Endothelial cell (in vitro differentiated cells): Measurements from ENCODE around the gene PHC2. TPM values are rescaled to one million over a fixed set of nuclear protein-coding genes. Genes with fewer than 3 reads are reported as not detected.
A peak's percentile ranks its signal among the peaks of the same experiment; 100 is the strongest.

Experiments
- DNase-seq: peaks from one replicate; pipeline ENCODE4 v3.0.0; 2021; ENCODE audit warnings: low spot score
- H3K27ac Mint-ChIP-seq: one replicate; pipeline ENCODE4 v1.8.0; 2021; ENCODE audit warnings: mixed read lengths, inconsistent platforms; ENCODE audit not compliant: unreplicated experiment
- H3K27me3 Mint-ChIP-seq: one replicate; pipeline ENCODE4 v1.8.0; 2021; ENCODE audit warnings: mild to moderate bottlenecking, moderate library complexity, mixed read lengths, inconsistent platforms; ENCODE audit not compliant: unreplicated experiment
- H3K36me3 Mint-ChIP-seq: one replicate; pipeline ENCODE4 v1.8.0; 2021; ENCODE audit warnings: mild to moderate bottlenecking, low read depth, mixed read lengths, inconsistent platforms; ENCODE audit not compliant: unreplicated experiment
- H3K4me1 Mint-ChIP-seq: one replicate; pipeline ENCODE4 v1.8.0; 2021; ENCODE audit warnings: mild to moderate bottlenecking, mixed read lengths, inconsistent platforms; ENCODE audit not compliant: unreplicated experiment
- H3K4me3 Mint-ChIP-seq: one replicate; pipeline ENCODE4 v1.8.0; 2021; ENCODE audit warnings: mild to moderate bottlenecking, mixed read lengths, inconsistent platforms; ENCODE audit not compliant: unreplicated experiment
- H3K9me3 Mint-ChIP-seq: one replicate; pipeline ENCODE4 v1.8.0; 2021; ENCODE audit warnings: mixed read lengths, inconsistent platforms; ENCODE audit not compliant: unreplicated experiment
- CTCF ChIP-seq: fragments of 200-600 bp; sonication (generic); IDR thresholded peaks from one replicate; pipeline ENCODE4 v1.5.0; 2021; ENCODE audit warnings: antibody characterized with exemption; ENCODE audit not compliant: unreplicated experiment
- total RNA-seq: library from RNA; stranded (reverse); fragmentation: NEBNext Ultra II Directional; extraction: Animal tissue kit (Norgen Biotek cat#: 25700); gene quantifications from one replicate; pipeline ENCODE4 v1.2.1, GENCODE V29; 2021; ENCODE audit not compliant: unreplicated experiment

The PHC2 gene
- total RNA-seq, 1 donor from 2014 or later: 177 TPM

- no peak for TF ChIP-seq CTCF
- DNase-seq: no peak
- Mint-ChIP-seq H3K9me3 (no peaks in the 10 kb centered on the region), H3K36me3 (no peaks in the 10 kb centered on the region), H3K4me1 (peaks cover 34% of the 10 kb centered on the region), H3K4me3 (no peak overlapping the region), H3K27me3 (peaks cover 2% of the 10 kb centered on the region), H3K27ac (no peak overlapping the region)
Measured at GRCh38 chr1:33436557-33437285, 5.8 kb upstream of the PHC2 start.

GRCh38 chr1:33435096-33435820 is 4.4 kb upstream of the PHC2 start:
- Mint-ChIP-seq H3K36me3 (peaks cover 2% of the 10 kb centered on the region), H3K27me3 (peaks cover 2% of the 10 kb centered on the region), H3K4me3 (no peak overlapping the region), H3K27ac (no peak overlapping the region), H3K9me3 (no peaks in the 10 kb centered on the region), H3K4me1 (peaks cover 25% of the 10 kb centered on the region)
- DNase-seq: no peak
- TF ChIP-seq CTCF: no peak

- DNase-seq: no peak
- Mint-ChIP-seq H3K27me3 (no peaks in the 10 kb centered on the region), H3K36me3 (peaks cover 2% of the 10 kb centered on the region), H3K4me1 (peaks cover 23% of the 10 kb centered on the region), H3K4me3 (no peak overlapping the region), H3K27ac (no peak overlapping the region), H3K9me3 (no peaks in the 10 kb centered on the region)
- no peak for TF ChIP-seq CTCF
Measured at GRCh38 chr1:33434363-33434750, 3.5 kb upstream of the PHC2 start.

GRCh38 chr1:33433509-33434362 is 2.8 kb upstream of the PHC2 start:
- Mint-ChIP-seq H3K27me3 (no peaks in the 10 kb centered on the region), H3K9me3 (no peaks in the 10 kb centered on the region), H3K4me3 (no peak overlapping the region), H3K36me3 (peaks cover 2% of the 10 kb centered on the region), H3K27ac (peak overlapping the region; percentile 71), H3K4me1 (peaks cover 23% of the 10 kb centered on the region)
- no peak for DNase-seq
- no peak for TF ChIP-seq CTCF
